ENCODE results near the gene CALML6. TPM values are rescaled to one million over a fixed set of nuclear protein-coding genes. Genes with fewer than 3 reads are reported as not detected.

CALML6 gene
- total RNA-seq, 1 donor from 2014 or later, result 0.49 TPM

DNA sequence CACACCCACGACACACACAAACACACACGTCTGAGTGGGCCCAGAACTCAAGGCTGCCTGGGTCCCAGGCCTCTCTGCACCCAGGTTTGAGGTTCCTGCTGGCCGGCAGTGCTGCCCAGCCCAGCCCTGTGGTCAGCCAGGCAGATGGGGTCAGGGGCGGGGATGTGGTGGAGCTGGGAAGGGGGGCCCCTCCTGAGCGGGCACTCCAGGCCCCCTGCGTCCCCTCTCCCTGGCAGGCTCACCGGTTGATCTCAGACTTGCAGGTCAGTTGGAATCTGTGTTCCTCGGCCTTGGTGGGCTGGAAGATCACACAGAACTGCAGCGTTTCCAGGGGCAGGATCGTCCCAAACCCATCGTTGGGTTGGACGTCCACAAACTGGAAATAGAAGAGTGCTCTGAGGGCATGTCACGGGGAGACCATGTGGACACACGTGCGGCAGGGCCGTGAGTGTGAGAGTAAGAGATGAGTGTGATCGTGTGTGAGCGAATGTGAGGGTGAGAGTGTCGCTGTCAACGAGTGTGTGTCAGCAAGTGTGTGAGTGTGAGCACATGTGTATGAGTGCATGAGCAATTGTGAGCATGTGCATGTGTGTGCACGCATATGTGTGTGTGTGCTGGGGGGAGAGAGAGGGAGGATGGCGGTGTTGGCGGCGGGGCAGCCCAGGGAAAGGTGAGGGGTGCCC lies 23.7 kb downstream of the CALML6 start:
- H3K36me3 ChIP-seq, result no peaks in the 10 kb centered on the region
- no peak overlapping the region for H3K4me3 ChIP-seq
- TF ChIP-seq CTCF (IDR thresholded peaks at IDR 0.05), result no peak
- TF ChIP-seq POLR2A (IDR thresholded peaks at IDR 0.05), result no peak
- TF ChIP-seq POLR2AphosphoS5 (IDR thresholded peaks at IDR 0.05; ENCODE audit: insufficient read depth in 1 of 2, low read depth in 1 of 2), result no peak
- H3K27me3 ChIP-seq, result no peaks in the 10 kb centered on the region
- intact Hi-C loops (cut with DNase I), result no loop called here
- no peaks in the 10 kb centered on the region for H3K9me3 ChIP-seq
- H3K27ac ChIP-seq, result no peak overlapping the region
- peaks cover 1% of the 10 kb centered on the region for H3K4me1 ChIP-seq
- DNase-seq (ENCODE audit: extremely low spot score in 2 of 2), result no peak

- Histone ChIP-seq H3K36me3 (no peaks in the 10 kb centered on the region), H3K4me1 (peaks cover 7% of the 10 kb centered on the region), H3K27me3 (no peaks in the 10 kb centered on the region), H3K4me3 (no peak overlapping the region), H3K9me3 (no peaks in the 10 kb centered on the region), H3K27ac (no peak overlapping the region)
- DNase-seq (ENCODE audit: extremely low spot score in 2 of 2), result no peak
- intact Hi-C loops (cut with DNase I), result no loop called here
- no peak for TF ChIP-seq POLR2AphosphoS5 (IDR thresholded peaks at IDR 0.05; ENCODE audit: insufficient read depth in 1 of 2, low read depth in 1 of 2)
- no peak for TF ChIP-seq POLR2A (IDR thresholded peaks at IDR 0.05)
- TF ChIP-seq CTCF (IDR thresholded peaks at IDR 0.05), result no peak
Measured at GRCh38 chr1:1939296-1940122, 24.4 kb downstream of the CALML6 start.

- no peaks in the 10 kb centered on the region for H3K27me3 ChIP-seq
- H3K27ac ChIP-seq, result no peak overlapping the region
- H3K4me1 ChIP-seq, result peaks cover 7% of the 10 kb centered on the region
- no peaks in the 10 kb centered on the region for H3K9me3 ChIP-seq
- DNase-seq (ENCODE audit: extremely low spot score in 2 of 2), result no peak
- TF ChIP-seq POLR2A (IDR thresholded peaks at IDR 0.05) (no peak), CTCF (IDR thresholded peaks at IDR 0.05) (no peak)
- H3K4me3 ChIP-seq, result no peak overlapping the region
- intact Hi-C loops (cut with DNase I), result no loop called here
- no peaks in the 10 kb centered on the region for H3K36me3 ChIP-seq
Measured at GRCh38 chr1:1940123-1940425, 25.0 kb downstream of the CALML6 start.

- no peak for DNase-seq (ENCODE audit: extremely low spot score in 2 of 2)
- TF ChIP-seq CTCF (IDR thresholded peaks at IDR 0.05) (no peak), POLR2A (IDR thresholded peaks at IDR 0.05) (no peak), POLR2AphosphoS5 (IDR thresholded peaks at IDR 0.05; ENCODE audit: insufficient read depth in 1 of 2, low read depth in 1 of 2) (no peak)
- H3K27ac ChIP-seq, result no peak overlapping the region
- no peaks in the 10 kb centered on the region for H3K27me3 ChIP-seq
- no peaks in the 10 kb centered on the region for H3K36me3 ChIP-seq
- H3K4me1 ChIP-seq, result peaks cover 9% of the 10 kb centered on the region
- no peak overlapping the region for H3K4me3 ChIP-seq
- no peaks in the 10 kb centered on the region for H3K9me3 ChIP-seq
- intact Hi-C loops (cut with DNase I), result no loop called here
Measured at GRCh38 chr1:1941211-1941841, 26.3 kb downstream of the CALML6 start.

Data from vagina (tissue), 2 donors.